ENCODE results near the gene CHN1.

The CHN1 gene

GRCh38 chr2:174873471-174873870, 131.7 kb downstream of the CHN1 start:
- H3K4me3 ChIP-seq (ENCODE audit: low read depth, low read length), result no peak overlapping the region
- no peak for TF ChIP-seq CTCF (IDR thresholded peaks at IDR 0.05; ENCODE audit: low read depth, low read length)

- TF ChIP-seq CTCF (IDR thresholded peaks at IDR 0.05; ENCODE audit: low read depth, low read length), result no peak
- H3K4me3 ChIP-seq (ENCODE audit: low read depth, low read length), result no peak overlapping the region
Measured at GRCh38 chr2:174870787-174871186, 134.4 kb downstream of the CHN1 start.

GRCh38 chr2:174868878-174869277, 136.3 kb downstream of the CHN1 start:
- no peak for TF ChIP-seq CTCF (IDR thresholded peaks at IDR 0.05; ENCODE audit: low read depth, low read length)
- no peak overlapping the region for H3K4me3 ChIP-seq (ENCODE audit: low read depth, low read length)

- H3K4me3 ChIP-seq (ENCODE audit: low read depth, low read length), result no peak overlapping the region
Measured at GRCh38 chr2:174866421-174866820, 138.8 kb downstream of the CHN1 start.

GRCh38 chr2:174863183-174863582, 142.0 kb downstream of the CHN1 start:
- no peak for TF ChIP-seq CTCF (IDR thresholded peaks at IDR 0.05; ENCODE audit: low read depth, low read length)
- H3K4me3 ChIP-seq (ENCODE audit: low read depth, low read length), result no peak overlapping the region

More at GRCh38 chr2:174866421-174866820, 138.8 kb downstream of the CHN1 start:
- TF ChIP-seq CTCF (IDR thresholded peaks at IDR 0.05; ENCODE audit: low read depth, low read length), result no peak

GRCh38 chr2:174859563-174860169, 145.5 kb downstream of the CHN1 start:
- no peak overlapping the region for H3K4me3 ChIP-seq (ENCODE audit: low read depth, low read length)
- no peak for TF ChIP-seq CTCF (IDR thresholded peaks at IDR 0.05; ENCODE audit: low read depth, low read length)

GRCh38 chr2:174858745-174859144, 146.4 kb downstream of the CHN1 start:
- H3K4me3 ChIP-seq (ENCODE audit: low read depth, low read length), result no peak overlapping the region
- TF ChIP-seq CTCF (IDR thresholded peaks at IDR 0.05; ENCODE audit: low read depth, low read length), result no peak
